Measurements from ENCODE around the gene ZNF611.

DNA sequence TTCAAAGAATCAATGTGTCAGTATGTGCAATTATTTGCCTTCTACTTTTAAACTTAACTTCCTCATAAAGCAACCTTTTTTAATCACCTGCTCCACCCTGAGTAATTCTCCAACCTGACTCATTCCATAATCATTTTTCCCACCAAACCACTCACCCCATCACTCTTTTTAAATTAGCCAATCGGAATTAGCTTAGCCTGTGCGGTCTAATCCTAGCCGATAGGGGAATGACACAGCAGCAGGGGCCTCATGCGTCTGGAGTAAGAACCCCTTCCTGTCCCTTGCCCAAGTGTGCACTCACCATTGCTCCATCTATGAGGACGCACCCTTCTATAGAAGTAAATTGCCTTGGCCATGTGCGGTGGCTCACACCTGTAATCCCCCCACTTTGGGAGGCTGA lies 69.3 kb downstream of the ZNF611 start:
- no peak for TF ChIP-seq EZH2 (IDR thresholded peaks at IDR 0.05; ENCODE audit: insufficient read depth, low read length)
- no peak for TF ChIP-seq CTCF (IDR thresholded peaks at IDR 0.05; ENCODE audit: insufficient read depth, low read depth, low read length)
